22Rv1 (cell line): ENCODE results near the gene SASH1.
"Not testable (repeated sequence)": the region's sequence is repeated elsewhere in the genome, so short reads cannot be mapped to it uniquely, and the experiment has no call there.

Source experiments
- H3K27ac ChIP-seq: fragments of 450-650 bp; 2 replicates; pipeline ENCODE4 v1.5.1; 2017
- ZFX ChIP-seq: fragments of 450-650 bp; IDR thresholded peaks from 2 replicates; pipeline ENCODE4 v1.6.1; 2017; ENCODE audit warnings: antibody characterized with exemption, borderline replicate concordance
- TF ChIP-seq, protein P1 (sequence below): fragments of 450-650 bp; IDR thresholded peaks from 2 replicates; pipeline ENCODE4 v1.5.1; 2017; ENCODE audit warnings: mild to moderate bottlenecking

Gene SASH1

DNA sequence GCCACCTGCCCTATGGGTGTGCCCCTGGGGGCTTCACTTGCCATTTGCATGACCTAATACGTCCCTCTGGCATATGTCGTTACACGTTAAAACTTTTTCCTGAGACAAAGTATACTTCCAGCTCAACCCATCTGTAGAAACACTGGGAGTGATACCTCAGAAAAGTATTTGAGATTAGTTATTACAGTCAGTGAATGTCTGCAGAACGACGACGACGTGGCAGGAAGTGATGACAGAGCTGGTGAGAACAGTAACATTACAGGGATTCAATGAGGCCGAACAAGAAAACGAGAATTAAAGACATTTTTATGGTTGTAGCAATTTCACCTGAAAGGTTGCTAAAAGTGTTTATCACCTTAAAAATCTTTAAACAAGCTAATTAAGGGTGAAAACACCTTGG is 40.2 kb downstream of the SASH1 start:
- TF ChIP-seq, protein P1, sequence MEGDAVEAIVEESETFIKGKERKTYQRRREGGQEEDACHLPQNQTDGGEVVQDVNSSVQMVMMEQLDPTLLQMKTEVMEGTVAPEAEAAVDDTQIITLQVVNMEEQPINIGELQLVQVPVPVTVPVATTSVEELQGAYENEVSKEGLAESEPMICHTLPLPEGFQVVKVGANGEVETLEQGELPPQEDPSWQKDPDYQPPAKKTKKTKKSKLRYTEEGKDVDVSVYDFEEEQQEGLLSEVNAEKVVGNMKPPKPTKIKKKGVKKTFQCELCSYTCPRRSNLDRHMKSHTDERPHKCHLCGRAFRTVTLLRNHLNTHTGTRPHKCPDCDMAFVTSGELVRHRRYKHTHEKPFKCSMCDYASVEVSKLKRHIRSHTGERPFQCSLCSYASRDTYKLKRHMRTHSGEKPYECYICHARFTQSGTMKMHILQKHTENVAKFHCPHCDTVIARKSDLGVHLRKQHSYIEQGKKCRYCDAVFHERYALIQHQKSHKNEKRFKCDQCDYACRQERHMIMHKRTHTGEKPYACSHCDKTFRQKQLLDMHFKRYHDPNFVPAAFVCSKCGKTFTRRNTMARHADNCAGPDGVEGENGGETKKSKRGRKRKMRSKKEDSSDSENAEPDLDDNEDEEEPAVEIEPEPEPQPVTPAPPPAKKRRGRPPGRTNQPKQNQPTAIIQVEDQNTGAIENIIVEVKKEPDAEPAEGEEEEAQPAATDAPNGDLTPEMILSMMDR: no peak
- TF ChIP-seq ZFX: no peak
- no peak overlapping the region for H3K27ac ChIP-seq

DNA sequence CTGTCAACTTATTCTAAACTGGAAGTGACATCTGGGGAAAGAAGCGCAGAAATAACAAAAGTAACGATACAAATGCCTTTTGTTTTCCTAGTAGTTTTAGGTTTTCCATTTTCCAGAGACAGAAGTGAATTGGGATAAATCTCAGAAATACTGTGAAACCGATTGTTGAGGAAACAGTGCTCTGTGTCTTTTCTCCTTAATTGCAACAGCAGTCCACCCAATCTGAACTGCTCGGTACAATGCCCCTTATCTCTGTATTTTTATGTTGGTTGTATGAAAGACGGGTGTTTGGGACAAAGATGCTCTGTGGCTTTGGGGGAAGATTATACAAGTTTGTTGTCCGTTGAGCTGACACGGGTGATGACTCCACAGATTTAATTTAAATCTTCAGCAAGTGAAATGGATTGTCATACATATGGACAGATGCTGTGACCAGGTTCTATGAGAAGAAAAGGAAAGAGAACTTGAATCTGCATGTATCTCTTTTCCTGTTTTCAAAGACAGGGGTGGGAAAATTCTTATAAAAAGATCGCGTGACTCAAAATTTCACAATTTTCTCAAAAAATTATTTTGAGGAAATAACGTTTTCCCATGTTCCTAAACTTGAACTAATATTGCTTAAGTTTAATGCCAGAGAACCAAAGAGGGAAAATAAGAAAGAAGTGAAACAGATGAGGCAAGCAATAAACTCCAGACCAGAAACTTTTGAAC is 41.2 kb downstream of the SASH1 start:
- no peak for TF ChIP-seq ZFX
- TF ChIP-seq, protein P1: no peak
- H3K27ac ChIP-seq: no peak overlapping the region

DNA sequence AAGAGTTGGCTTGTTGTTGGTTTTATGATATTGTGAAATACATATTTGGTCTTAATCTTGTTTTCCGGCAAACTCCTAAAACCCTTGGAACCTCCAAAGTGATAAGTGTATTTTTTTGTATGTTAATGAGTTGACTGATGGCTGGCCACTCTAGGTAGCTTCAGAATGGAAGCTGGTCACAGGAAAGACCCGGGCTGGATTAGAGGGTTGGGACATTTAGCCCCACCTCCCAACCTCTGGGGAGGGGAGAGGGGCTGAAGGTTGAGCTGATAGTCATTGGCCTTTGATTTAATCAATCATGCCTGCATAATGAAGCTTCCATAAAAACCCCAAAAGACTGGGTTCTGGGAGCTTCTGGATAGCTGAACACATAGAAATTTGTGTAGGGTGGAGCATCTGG is 42.7 kb downstream of the SASH1 start:
- no peak for TF ChIP-seq ZFX
- TF ChIP-seq, protein P1: no peak
- H3K27ac ChIP-seq: no peak overlapping the region

DNA sequence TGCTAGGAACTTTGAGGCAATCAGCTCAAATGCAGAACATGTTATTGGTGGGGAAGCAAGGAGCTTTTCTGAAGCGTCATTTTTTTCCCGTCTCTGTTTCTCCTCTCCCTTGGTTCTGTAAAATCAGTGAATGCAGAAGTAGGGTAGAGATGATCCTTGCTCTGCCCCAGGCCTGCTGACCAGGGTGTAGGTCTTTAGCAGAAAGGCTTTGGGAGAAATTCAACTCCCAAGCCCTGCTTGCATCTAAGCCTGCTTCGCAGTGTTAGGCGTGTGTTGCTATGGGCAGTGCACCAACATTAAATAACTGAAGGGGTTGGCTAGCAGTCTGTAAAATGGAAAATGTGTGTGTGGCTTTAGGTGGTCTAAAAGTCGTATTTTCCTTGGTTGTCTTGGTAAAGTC is 45.9 kb downstream of the SASH1 start:
- TF ChIP-seq ZFX: no peak
- TF ChIP-seq, protein P1: no peak
- no peak overlapping the region for H3K27ac ChIP-seq

DNA sequence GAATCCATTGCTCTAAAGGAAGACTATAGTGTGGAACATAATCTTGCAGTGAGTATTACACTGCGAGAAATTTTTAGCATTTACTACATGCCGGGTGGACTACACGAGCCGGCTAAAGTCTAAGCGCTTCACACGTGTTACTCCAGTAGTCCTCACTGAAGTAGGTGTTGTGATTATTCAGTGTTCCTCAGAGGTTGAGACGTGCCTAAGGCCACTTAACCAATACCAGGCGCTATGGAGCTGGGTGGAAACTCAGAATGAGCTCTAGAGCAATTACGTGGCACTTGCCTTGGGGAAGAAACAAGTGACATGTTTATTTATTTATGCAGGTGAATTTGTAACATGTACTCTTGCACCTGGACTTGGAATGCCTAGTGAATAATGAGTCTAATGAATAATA is 46.4 kb downstream of the SASH1 start:
- H3K27ac ChIP-seq: no peak overlapping the region
- TF ChIP-seq ZFX: no peak
- TF ChIP-seq, protein P1: no peak

DNA sequence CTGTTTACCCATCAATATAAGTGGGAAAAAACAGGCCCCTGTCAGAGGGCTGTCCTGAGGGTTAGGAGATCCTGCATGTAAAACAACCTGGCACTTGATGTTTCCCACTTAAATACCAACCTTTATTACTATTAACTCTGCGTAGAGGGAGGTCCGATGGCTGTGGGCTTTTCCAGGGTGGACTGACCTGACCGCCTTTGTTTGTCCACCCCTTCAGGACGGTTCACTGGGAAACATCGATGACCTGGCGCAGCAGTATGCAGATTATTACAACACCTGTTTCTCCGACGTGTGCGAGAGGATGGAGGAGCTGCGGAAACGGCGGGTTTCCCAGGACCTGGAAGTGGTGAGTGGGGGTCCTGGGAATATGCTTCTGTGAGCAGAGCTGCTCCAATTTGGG is 47.3 kb downstream of the SASH1 start:
- no peak overlapping the region for H3K27ac ChIP-seq
- no peak for TF ChIP-seq ZFX
- TF ChIP-seq, protein P1: no peak

DNA sequence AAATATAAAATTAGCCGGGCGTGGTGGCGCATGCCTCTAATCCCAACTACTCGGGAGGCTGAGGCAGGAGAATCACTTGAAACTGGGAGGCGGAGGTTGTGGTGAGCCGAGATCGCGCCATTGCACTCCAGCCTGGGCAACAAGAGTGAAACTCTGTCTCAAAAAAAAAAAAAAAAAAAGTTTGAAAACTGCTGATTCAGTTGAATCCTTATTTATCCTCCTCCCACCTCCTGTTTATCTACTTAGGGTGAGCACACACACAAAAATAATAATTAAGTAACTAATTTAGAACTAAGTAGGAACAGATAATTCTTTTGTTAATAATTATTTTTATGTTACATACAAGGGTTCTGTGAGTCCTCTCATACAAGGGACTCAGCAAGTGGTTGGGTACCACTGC is 49.5 kb downstream of the SASH1 start:
- not testable (repeated sequence) for H3K27ac ChIP-seq

DNA sequence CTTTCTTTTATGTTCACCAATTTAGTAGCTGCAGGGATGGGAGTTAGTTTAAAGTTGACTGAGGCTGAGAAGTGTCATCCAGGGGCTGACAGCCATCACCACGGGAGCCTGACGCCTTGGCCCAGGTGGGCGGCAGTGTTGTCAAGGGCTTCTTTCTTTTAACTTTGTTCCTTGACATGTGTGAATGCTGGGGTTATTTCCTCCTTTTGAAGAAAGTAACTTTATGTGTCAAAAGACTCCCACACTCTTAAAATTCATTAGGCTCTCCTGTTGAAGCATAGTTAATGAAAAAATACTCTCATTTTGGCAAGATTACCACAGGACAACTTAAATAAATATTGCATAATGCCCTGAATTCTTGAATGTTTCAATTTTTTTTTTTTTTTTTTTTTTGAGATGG is 50.0 kb downstream of the SASH1 start:
- TF ChIP-seq ZFX: no peak
- TF ChIP-seq, protein P1: no peak
- H3K27ac ChIP-seq: no peak overlapping the region
